Suprapubic skin (tissue), 4 donors: ENCODE data around the gene OR6A2.

Source experiments
- POLR2A ChIP-seq, 2 donors: fragments of 450-650 bp; IDR thresholded peaks; one replicate each; pipeline ENCODE4 v1.6.1; 2017; ENCODE audit warnings: antibody characterized with exemption in 2 of 2, mild to moderate bottlenecking in 2 of 2, moderate library complexity in 2 of 2
- POLR2AphosphoS5 ChIP-seq, 3 donors: sonication (generic); formaldehyde crosslinking; IDR thresholded peaks; one replicate each; pipeline ENCODE4 v1.6.1; 2017; ENCODE audit warnings: antibody characterized with exemption in 3 of 3

DNA sequence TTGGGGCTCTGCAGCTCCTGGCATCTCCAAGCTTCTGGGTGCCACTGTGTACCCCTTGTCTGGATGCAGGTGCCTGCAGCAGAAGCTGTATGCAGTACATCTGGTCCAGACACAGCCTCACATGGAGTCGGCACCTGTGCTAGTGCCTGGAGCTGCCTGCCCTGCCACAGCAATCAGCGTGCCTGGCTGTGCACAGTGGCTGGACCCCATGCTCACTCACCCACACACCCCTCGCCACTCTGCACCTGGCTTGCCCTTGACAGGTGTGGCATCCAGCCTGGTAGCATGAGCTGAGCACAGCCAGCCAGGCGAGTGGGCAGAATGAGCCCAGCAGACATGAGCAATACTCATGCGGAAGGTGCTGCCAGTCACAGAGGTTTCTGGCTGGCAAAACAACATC, 19.5 kb upstream of the OR6A2 start:
- TF ChIP-seq POLR2A (IDR thresholded peaks at IDR 0.05) (no peak), POLR2AphosphoS5 (IDR thresholded peaks at IDR 0.05) (no peak)
